HEK293T (cell line): ENCODE measurements around the gene ACSL3.

ENCODE experiments used
- CTCF ChIA-PET: fragments of 350-600 bp; formaldehyde crosslinking; extraction: SDS; loops from one replicate; lab custom pipeline; 2021; ENCODE audit warnings: antibody characterized with exemption, inconsistent platforms; lab: Yijun Ruan, JAX
- POLR2A ChIA-PET: fragments of 350-600 bp; formaldehyde crosslinking; extraction: SDS; loops from one replicate; lab custom pipeline; 2020; ENCODE audit warnings: antibody characterized with exemption, inconsistent platforms; lab: Yijun Ruan, JAX
- DNase-seq: peaks from one replicate; pipeline ENCODE4 v3.0.0; 2012; ENCODE audit warnings: mixed read lengths; ENCODE audit errors: extremely low spot score
- ARNT ChIP-seq: fragments of 450-650 bp; IDR thresholded peaks from 2 replicates; pipeline ENCODE4 v1.6.1; 2017; ENCODE audit warnings: mild to moderate bottlenecking
- BHLHE40 ChIP-seq: fragments of 450-650 bp; IDR thresholded peaks from 2 replicates; pipeline ENCODE4 v1.6.1; 2016; ENCODE audit warnings: mild to moderate bottlenecking, moderate library complexity, borderline replicate concordance
- CTBP1 ChIP-seq: fragments of 450-650 bp; IDR thresholded peaks from 2 replicates; pipeline ENCODE4 v1.6.1; 2016; ENCODE audit warnings: borderline replicate concordance
- ELF4 ChIP-seq: fragments of 450-650 bp; IDR thresholded peaks from 2 replicates; pipeline ENCODE4 v1.6.1; 2017; ENCODE audit warnings: antibody characterized with exemption
- FOXA1 ChIP-seq: fragments of 450-650 bp; IDR thresholded peaks from 2 replicates; pipeline ENCODE4 v1.6.1; 2016; ENCODE audit warnings: mild to moderate bottlenecking
- FOXK2 ChIP-seq: fragments of 450-650 bp; IDR thresholded peaks from 2 replicates; pipeline ENCODE4 v1.6.1; 2016; ENCODE audit warnings: mild to moderate bottlenecking
- FOXM1 ChIP-seq: fragments of 450-650 bp; IDR thresholded peaks from 2 replicates; pipeline ENCODE4 v1.6.1; 2017; ENCODE audit warnings: mild to moderate bottlenecking, borderline replicate concordance
- HDGF ChIP-seq: fragments of 450-650 bp; IDR thresholded peaks from 2 replicates; pipeline ENCODE4 v1.6.1; 2017; ENCODE audit warnings: antibody characterized with exemption, borderline replicate concordance
- L3MBTL2 ChIP-seq: fragments of 450-650 bp; conservative IDR thresholded peaks from 2 replicates; pipeline ENCODE4 v1.6.1; 2016; ENCODE audit warnings: mild to moderate bottlenecking
- LEF1 ChIP-seq: fragments of 450-650 bp; IDR thresholded peaks from 2 replicates; pipeline ENCODE4 v1.6.1; 2017; ENCODE audit warnings: mild to moderate bottlenecking, borderline replicate concordance
- NFRKB ChIP-seq: fragments of 450-650 bp; IDR thresholded peaks from 2 replicates; pipeline ENCODE4 v1.6.1; 2016; ENCODE audit warnings: mild to moderate bottlenecking, moderate library complexity
- SP1 ChIP-seq: fragments of 450-650 bp; IDR thresholded peaks from 2 replicates; pipeline ENCODE4 v1.6.1; 2017
- SUZ12 ChIP-seq: fragments of 450-650 bp; IDR thresholded peaks from 2 replicates; pipeline ENCODE4 v1.6.1; 2016; ENCODE audit warnings: mild to moderate bottlenecking
- TARDBP ChIP-seq: fragments of 450-650 bp; IDR thresholded peaks from 2 replicates; pipeline ENCODE4 v1.6.1; 2016
- ZNF384 ChIP-seq: fragments of 450-650 bp; IDR thresholded peaks from 2 replicates; pipeline ENCODE4 v1.6.1; 2016
- TF ChIP-seq, protein P1 (sequence below): fragments of 450-650 bp; IDR thresholded peaks from 2 replicates; pipeline ENCODE4 v1.6.1; 2016

The ACSL3 gene

DNA sequence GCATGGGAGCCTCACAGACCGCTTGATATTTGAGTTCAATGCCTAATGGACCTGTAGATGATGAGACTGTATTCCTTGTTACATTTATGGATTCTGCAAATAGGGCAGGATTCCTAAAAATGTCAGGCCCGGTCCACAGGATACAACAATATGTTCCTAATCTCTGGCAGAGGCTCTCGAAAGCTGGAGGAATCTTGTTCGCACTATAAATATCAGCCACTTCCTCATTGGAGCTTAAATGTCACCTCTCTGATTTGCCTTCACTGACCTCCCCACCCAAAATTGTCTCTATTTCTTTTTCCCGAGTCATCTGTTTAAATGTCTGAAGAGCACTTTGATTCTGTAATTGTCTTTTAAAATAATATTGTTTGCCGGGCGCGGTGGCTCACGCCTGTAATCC is 12.0 kb upstream of the ACSL3 start:
- no peak for DNase-seq
- CTCF ChIA-PET = no interaction called here
- POLR2A ChIA-PET = no interaction called here
- TF ChIP-seq SP1 (no peak), FOXK2 (no peak), HDGF (no peak), TARDBP (no peak), ZNF384 (no peak), L3MBTL2 (no peak)

DNA sequence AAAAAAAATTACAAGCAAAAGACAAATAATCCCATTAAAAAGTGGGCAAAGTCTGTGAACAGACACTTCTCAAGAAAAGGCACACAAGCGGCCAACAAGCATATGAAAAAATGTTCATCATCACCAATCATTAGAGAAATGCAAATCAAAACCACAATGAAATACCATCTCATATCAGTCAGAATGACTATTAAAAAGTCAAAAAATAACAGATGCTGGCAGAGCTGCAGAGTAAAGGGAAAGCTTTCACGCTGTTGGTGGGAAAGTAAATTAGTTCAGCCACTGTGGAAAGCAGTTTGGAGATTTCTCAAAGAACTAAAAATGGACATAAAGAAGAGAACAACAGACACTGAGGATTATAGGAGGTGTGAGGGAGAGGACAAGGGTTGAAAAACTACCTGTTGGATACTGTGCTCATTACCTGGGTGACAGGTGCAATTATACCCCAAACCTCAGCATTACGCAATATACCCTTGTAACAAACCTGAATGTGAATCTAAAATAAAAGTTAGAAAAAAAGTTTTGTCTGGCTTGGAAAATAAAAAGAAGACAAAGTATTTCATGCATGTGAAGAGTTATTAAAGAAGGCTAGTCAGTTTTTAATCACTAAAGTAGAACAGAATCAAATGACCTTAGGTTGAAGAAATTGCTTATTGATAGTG is 8.7 kb upstream of the ACSL3 start:
- no peak for TF ChIP-seq TARDBP
- POLR2A ChIA-PET = no interaction called here
- CTCF ChIA-PET = no interaction called here
- DNase-seq = no peak

GRCh38 chr2:222854773-222855700 is 5.8 kb upstream of the ACSL3 start:
- POLR2A ChIA-PET = no interaction called here
- TF ChIP-seq FOXM1 = no peak
- no peak for TF ChIP-seq ZNF384
- TF ChIP-seq, protein P1, sequence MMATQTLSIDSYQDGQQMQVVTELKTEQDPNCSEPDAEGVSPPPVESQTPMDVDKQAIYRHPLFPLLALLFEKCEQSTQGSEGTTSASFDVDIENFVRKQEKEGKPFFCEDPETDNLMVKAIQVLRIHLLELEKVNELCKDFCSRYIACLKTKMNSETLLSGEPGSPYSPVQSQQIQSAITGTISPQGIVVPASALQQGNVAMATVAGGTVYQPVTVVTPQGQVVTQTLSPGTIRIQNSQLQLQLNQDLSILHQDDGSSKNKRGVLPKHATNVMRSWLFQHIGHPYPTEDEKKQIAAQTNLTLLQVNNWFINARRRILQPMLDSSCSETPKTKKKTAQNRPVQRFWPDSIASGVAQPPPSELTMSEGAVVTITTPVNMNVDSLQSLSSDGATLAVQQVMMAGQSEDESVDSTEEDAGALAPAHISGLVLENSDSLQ = no peak
- TF ChIP-seq FOXA1 = no peak
- TF ChIP-seq FOXK2 = no peak
- no peak for TF ChIP-seq TARDBP
- TF ChIP-seq NFRKB = no peak
- TF ChIP-seq SUZ12 = no peak
- TF ChIP-seq CTBP1 = no peak
- no peak for TF ChIP-seq HDGF
- no peak for TF ChIP-seq SP1
- TF ChIP-seq ARNT = no peak
- TF ChIP-seq BHLHE40 = no peak
- no peak for TF ChIP-seq LEF1
- no peak for TF ChIP-seq ELF4
- no peak for TF ChIP-seq L3MBTL2
- no peak for DNase-seq
- CTCF ChIA-PET = interaction anchor here (1.1 kb wide), 1 partner anchor 48 kb away, joined by 3 read pairs; no protein-coding TSS in a partner anchor

GRCh38 chr2:222859786-222860612 is 837 bp upstream of the ACSL3 start:
- DNase-seq = peak; percentile 34
- ChIA-PET POLR2A (interaction anchor here (0.8 to 2.3 kb wide), 3 partner anchors 17 to 151 kb away, joined by 3 to 6 read pairs (median 5); no protein-coding TSS in a partner anchor), CTCF (interaction anchor here (0.6 kb wide), 1 partner anchor 25 kb away, joined by 3 read pairs; no protein-coding TSS in a partner anchor)
- peak; percentile 53; the same call in 1 of the 2 replicates for TF ChIP-seq ZNF384
- no peak for TF ChIP-seq CTBP1
- no peak for TF ChIP-seq SUZ12
- no peak for TF ChIP-seq ARNT
- no peak for TF ChIP-seq BHLHE40

- POLR2A ChIA-PET = interaction anchor here (0.7 to 3.5 kb wide), 8 partner anchors 10 to 154 kb away, joined by 3 to 13 read pairs (median 4); no protein-coding TSS in a partner anchor
- TF ChIP-seq NFRKB = no peak
- CTCF ChIA-PET = interaction anchor here (0.9 to 1.2 kb wide), 5 partner anchors 39 to 155 kb away, joined by 4 to 8 read pairs (median 4); no protein-coding TSS in a partner anchor
- peak; percentile 30 for DNase-seq
Measured at GRCh38 chr2:222861411-222862105, 722 bp downstream of the ACSL3 start.

DNA sequence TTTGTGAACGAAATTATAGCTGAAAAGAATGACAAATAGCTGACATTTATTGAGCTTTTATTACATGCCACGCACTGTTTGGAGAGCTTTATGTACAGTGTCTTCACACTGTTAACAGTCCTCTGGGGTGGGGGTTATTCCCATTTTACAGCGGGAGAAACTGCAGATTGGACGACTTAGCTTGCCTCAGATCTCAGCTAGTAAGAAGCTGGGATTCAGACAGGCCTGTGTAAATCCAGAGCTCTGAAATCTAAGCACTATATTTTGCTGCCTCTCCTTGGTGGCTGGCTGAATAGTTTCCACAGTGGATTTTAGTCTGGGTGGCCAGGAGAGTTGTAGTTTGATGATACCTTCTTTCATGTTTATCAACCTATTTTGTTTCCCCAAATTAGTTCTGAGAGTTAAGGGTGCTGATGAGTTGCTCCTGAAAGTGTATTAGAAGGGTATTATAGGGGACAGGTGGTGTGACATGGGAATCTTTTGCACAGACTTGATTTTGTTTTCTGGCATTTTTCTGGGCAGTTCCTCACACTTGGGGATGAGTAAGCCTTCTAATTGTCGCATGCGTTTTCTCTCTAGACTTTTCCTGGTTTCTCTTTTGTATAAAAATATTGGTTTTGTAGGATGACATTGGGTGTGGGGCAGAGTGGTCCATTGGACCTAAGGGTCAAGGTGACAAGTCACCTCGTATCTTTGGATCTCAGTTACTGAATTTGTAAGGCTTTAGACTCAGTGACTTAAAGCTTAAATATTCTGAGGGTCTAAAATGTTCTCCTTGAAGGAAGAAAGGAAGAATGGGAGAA is 1.5 kb downstream of the ACSL3 start:
- POLR2A ChIA-PET = interaction anchor here (0.7 to 3.5 kb wide), 7 partner anchors 9 to 155 kb away, joined by 3 to 13 read pairs (median 4); no protein-coding TSS in a partner anchor
- DNase-seq = no peak
- CTCF ChIA-PET = interaction anchor here (0.7 to 1.2 kb wide), 6 partner anchors 38 to 161 kb away, joined by 3 to 8 read pairs (median 4); no protein-coding TSS in a partner anchor
- TF ChIP-seq CTBP1 = peak; percentile 66
- no peak for TF ChIP-seq NFRKB
- no peak for TF ChIP-seq ZNF384
- no peak for TF ChIP-seq SP1
- TF ChIP-seq, protein P1 = peak; percentile 92
- no peak for TF ChIP-seq TARDBP
- no peak for TF ChIP-seq HDGF
- no peak for TF ChIP-seq ARNT
- TF ChIP-seq FOXK2 = no peak
